DMS153 (cell line): ENCODE data around the gene DLX4.

ENCODE experiments used
- DNase-seq: peaks from one replicate; lab custom pipeline; 2025; lab: John Stamatoyannopoulos, UW

DLX4 gene

GRCh38 chr17:50014471-50015088 lies 45.6 kb downstream of the DLX4 start:
- no peak for DNase-seq

GRCh38 chr17:50015146-50015545 lies 46.2 kb downstream of the DLX4 start:
- no peak for DNase-seq

GRCh38 chr17:50018909-50019308 lies 49.9 kb downstream of the DLX4 start:
- no peak for DNase-seq

GRCh38 chr17:50020841-50021599 lies 52.0 kb downstream of the DLX4 start:
- no peak for DNase-seq

GRCh38 chr17:50021681-50022370 lies 52.8 kb downstream of the DLX4 start:
- no peak for DNase-seq

- no peak for DNase-seq
Observed at GRCh38 chr17:50022463-50023130, 53.6 kb downstream of the DLX4 start.

GRCh38 chr17:50023520-50023919 lies 54.5 kb downstream of the DLX4 start:
- DNase-seq: no peak
